HepG2 (cell line): ENCODE measurements around the gene BDNF.

ENCODE experiments used
- EP300 ChIP-seq, 3 experiments: sonication (generic) in 1 of 3; formaldehyde crosslinking in 1 of 3; IDR thresholded peaks; 2 replicates each; pipeline versions ENCODE4 v1.5.1 to v1.6.1; 2011 to 2020; ENCODE audit warnings: low read depth in 2 of 3, low read length in 2 of 3, borderline replicate concordance in 1 of 3, improper control_type of control experiment in 1 of 3, mild to moderate bottlenecking in 1 of 3, missing genetic modification reagents in 1 of 3, moderate library complexity in 1 of 3
- GATAD2A ChIP-seq: IDR thresholded peaks from 2 replicates; pipeline ENCODE4 v1.6.1; 2016
- SMC3 ChIP-seq: IDR thresholded peaks from 2 replicates; pipeline ENCODE4 v1.6.1; 2011; ENCODE audit warnings: low read length, improper control_type of control experiment
- ZFP62 ChIP-seq: sonication (generic); formaldehyde crosslinking; IDR thresholded peaks from 2 replicates; pipeline ENCODE4 v1.4.0; 2020; ENCODE audit warnings: missing genetic modification reagents
- ZNF331 ChIP-seq: sonication (generic); formaldehyde crosslinking; IDR thresholded peaks from 2 replicates; pipeline ENCODE4 v1.4.0; 2020; ENCODE audit warnings: missing genetic modification reagents
- TF ChIP-seq, protein P1 (sequence below): IDR thresholded peaks from 2 replicates; pipeline ENCODE4 v1.6.1; 2016; ENCODE audit warnings: mild to moderate bottlenecking, missing biosample characterization, missing genetic modification reagents
- TF ChIP-seq, protein P2 (sequence below): sonication (generic); formaldehyde crosslinking; IDR thresholded peaks from 2 replicates; pipeline ENCODE4 v1.4.0; 2020; ENCODE audit warnings: missing genetic modification reagents
- TF ChIP-seq, protein P3 (sequence below): sonication (generic); formaldehyde crosslinking; IDR thresholded peaks from 2 replicates; pipeline ENCODE4 v1.5.0; 2020; ENCODE audit warnings: mild to moderate bottlenecking, missing genetic modification reagents, moderate library complexity
- TF ChIP-seq, protein P4 (sequence below): sonication (generic); formaldehyde crosslinking; IDR thresholded peaks from 2 replicates; pipeline ENCODE4 v1.4.0; 2020; ENCODE audit warnings: low read depth, mild to moderate bottlenecking, missing genetic modification reagents
- TF ChIP-seq, protein P5 (sequence below): sonication (generic); formaldehyde crosslinking; IDR thresholded peaks from 2 replicates; pipeline ENCODE4 v1.8.1; 2022; ENCODE audit warnings: mild to moderate bottlenecking, missing genetic modification reagents

DNA sequence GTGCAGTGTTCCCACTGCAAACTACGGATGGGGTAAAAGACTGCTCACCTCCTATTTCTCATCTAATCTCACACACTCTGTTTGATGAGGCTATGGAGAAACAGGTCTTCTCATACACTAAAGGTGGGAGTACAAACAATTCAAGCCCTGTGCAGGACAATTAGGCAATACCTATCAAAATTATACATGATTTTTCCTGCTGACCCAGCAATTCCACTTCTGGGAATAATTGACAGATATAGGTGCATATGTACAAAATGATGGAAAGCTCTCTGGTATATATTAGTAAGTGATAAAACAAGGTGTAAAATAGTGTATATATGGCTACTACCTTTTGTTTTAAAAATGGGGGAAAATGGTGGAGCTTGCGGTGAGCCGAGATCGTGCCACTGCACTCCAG lies 23.1 kb downstream of the BDNF start:
- TF ChIP-seq, protein P1, sequence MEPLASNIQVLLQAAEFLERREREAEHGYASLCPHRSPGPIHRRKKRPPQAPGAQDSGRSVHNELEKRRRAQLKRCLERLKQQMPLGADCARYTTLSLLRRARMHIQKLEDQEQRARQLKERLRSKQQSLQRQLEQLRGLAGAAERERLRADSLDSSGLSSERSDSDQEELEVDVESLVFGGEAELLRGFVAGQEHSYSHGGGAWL (CRISPR knock-in tag): no peak
- TF ChIP-seq, protein P2, sequence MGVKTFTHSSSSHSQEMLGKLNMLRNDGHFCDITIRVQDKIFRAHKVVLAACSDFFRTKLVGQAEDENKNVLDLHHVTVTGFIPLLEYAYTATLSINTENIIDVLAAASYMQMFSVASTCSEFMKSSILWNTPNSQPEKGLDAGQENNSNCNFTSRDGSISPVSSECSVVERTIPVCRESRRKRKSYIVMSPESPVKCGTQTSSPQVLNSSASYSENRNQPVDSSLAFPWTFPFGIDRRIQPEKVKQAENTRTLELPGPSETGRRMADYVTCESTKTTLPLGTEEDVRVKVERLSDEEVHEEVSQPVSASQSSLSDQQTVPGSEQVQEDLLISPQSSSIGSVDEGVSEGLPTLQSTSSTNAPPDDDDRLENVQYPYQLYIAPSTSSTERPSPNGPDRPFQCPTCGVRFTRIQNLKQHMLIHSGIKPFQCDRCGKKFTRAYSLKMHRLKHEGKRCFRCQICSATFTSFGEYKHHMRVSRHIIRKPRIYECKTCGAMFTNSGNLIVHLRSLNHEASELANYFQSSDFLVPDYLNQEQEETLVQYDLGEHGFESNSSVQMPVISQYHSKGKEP (CRISPR knock-in tag): no peak
- TF ChIP-seq, protein P3, sequence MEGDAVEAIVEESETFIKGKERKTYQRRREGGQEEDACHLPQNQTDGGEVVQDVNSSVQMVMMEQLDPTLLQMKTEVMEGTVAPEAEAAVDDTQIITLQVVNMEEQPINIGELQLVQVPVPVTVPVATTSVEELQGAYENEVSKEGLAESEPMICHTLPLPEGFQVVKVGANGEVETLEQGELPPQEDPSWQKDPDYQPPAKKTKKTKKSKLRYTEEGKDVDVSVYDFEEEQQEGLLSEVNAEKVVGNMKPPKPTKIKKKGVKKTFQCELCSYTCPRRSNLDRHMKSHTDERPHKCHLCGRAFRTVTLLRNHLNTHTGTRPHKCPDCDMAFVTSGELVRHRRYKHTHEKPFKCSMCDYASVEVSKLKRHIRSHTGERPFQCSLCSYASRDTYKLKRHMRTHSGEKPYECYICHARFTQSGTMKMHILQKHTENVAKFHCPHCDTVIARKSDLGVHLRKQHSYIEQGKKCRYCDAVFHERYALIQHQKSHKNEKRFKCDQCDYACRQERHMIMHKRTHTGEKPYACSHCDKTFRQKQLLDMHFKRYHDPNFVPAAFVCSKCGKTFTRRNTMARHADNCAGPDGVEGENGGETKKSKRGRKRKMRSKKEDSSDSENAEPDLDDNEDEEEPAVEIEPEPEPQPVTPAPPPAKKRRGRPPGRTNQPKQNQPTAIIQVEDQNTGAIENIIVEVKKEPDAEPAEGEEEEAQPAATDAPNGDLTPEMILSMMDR (CRISPR knock-in tag): no peak
- no peak for TF ChIP-seq ZFP62 (CRISPR knock-in tag)
- TF ChIP-seq ZNF331 (CRISPR knock-in tag): no peak
- TF ChIP-seq SMC3: no peak
- no peak for TF ChIP-seq EP300 (IDR thresholded peaks at IDR 0.05; ENCODE audit: low read depth in 2 of 2, low read length in 2 of 2)
- no peak for TF ChIP-seq EP300 (CRISPR knock-in tag; IDR thresholded peaks at IDR 0.05; ENCODE audit: borderline replicate concordance)
- TF ChIP-seq, protein P4, sequence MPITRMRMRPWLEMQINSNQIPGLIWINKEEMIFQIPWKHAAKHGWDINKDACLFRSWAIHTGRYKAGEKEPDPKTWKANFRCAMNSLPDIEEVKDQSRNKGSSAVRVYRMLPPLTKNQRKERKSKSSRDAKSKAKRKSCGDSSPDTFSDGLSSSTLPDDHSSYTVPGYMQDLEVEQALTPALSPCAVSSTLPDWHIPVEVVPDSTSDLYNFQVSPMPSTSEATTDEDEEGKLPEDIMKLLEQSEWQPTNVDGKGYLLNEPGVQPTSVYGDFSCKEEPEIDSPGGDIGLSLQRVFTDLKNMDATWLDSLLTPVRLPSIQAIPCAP (CRISPR knock-in tag): no peak
- TF ChIP-seq, protein P5, sequence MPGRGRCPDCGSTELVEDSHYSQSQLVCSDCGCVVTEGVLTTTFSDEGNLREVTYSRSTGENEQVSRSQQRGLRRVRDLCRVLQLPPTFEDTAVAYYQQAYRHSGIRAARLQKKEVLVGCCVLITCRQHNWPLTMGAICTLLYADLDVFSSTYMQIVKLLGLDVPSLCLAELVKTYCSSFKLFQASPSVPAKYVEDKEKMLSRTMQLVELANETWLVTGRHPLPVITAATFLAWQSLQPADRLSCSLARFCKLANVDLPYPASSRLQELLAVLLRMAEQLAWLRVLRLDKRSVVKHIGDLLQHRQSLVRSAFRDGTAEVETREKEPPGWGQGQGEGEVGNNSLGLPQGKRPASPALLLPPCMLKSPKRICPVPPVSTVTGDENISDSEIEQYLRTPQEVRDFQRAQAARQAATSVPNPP: no peak
- no peak for TF ChIP-seq GATAD2A (CRISPR knock-in tag)
